Panc1 (cell line): ENCODE results near the gene ZNF660. TPM values are rescaled to one million over a fixed set of nuclear protein-coding genes. Genes with fewer than 3 reads are reported as not detected.

Experiments used
- total RNA-seq: library from RNA; stranded (reverse); gene quantifications from one replicate; pipeline ENCODE4 v1.2.1, GENCODE V29; 2021; ENCODE audit not compliant: unreplicated experiment

The ZNF660 gene
- total RNA-seq, 1 experiment from 2014 or later, result not detected

Other genes starting within 250 kb of the ZNF660 start
- gene TCAIM, start 246.2 kb upstream of the ZNF660 start, total RNA-seq, result 19.5 TPM
- 11.9 TPM for gene ZNF445, start 107.3 kb upstream of the ZNF660 start, total RNA-seq
- not detected for gene ZKSCAN7, start 29.8 kb upstream of the ZNF660 start, total RNA-seq
- gene ZNF197, start 40.1 kb downstream of the ZNF660 start, total RNA-seq, result 7.0 TPM
- 9.3 TPM for gene ZNF35, start 63.8 kb downstream of the ZNF660 start, total RNA-seq
- not detected for gene ZNF502, start 127.7 kb downstream of the ZNF660 start, total RNA-seq
- gene ZNF501, start 144.7 kb downstream of the ZNF660 start, total RNA-seq, result 0.15 TPM
- gene KIAA1143, start 176.7 kb downstream of the ZNF660 start, total RNA-seq, result 17.5 TPM
- 12.2 TPM for gene KIF15, start 176.8 kb downstream of the ZNF660 start, total RNA-seq